ENCODE measurements around the gene EMP2. TPM values are rescaled to one million over a fixed set of nuclear protein-coding genes. Genes with fewer than 3 reads are reported as not detected.
"Not testable (repeated sequence)": the region's sequence is repeated elsewhere in the genome, so short reads cannot be mapped to it uniquely, and the experiment has no call there.

The EMP2 gene
- total RNA-seq, 2 experiments from 2014 or later = not detected

DNA sequence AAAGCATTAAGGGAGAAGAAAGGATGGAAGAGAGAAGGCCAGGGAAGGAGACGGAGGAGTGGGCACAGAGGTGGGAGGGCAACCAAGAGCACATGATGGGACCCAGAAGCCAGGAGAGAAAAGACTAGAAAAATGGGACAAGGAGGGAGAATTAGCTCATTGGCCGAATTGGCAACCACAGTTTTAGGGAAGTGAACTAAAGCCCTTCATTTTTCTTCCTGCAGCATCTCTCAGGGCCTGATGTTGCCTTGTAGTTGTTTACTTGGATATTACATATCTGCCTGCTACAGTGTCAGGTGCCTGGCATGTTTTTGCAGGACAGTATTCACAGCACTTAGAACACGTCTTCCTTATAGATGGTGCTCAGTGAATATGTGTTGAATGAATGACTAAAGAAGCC, 19.0 kb downstream of the EMP2 start:
- H3K27ac Mint-ChIP-seq = no peak overlapping the region
- peaks cover 11% of the 10 kb centered on the region for H3K27me3 Mint-ChIP-seq
- ATAC-seq (ENCODE audit: low read depth) = no peak
- peaks cover 2% of the 10 kb centered on the region for H3K9me3 Mint-ChIP-seq
- peaks cover 4% of the 10 kb centered on the region for H3K4me1 Mint-ChIP-seq
- H3K36me3 Mint-ChIP-seq = no peaks in the 10 kb centered on the region
- no peak for DNase-seq
- POLR2A ChIA-PET = interaction anchor here (0.6 kb wide), 1 partner anchor 577 kb away, joined by 3 read pairs; no protein-coding TSS in a partner anchor
- no peak overlapping the region for H3K4me3 Mint-ChIP-seq

DNA sequence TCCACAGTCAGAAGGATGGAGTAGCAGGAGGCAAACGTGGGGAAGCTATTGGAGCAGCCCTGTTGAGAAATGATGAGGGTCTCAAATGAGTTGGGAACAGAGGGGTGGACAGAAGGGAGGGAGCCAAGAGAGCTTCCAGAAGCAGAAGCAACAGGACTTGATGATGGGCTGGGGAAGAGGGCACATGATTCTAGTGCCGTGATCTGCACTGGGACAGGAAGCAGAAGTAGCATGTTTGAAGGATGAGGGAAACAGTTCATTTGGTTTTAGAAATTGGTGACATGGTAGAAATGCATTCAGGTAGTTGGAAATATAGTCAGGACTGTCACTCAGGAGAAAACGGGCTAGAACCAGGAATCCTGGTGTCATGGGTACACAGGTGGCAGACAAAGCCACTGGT, 19.4 kb downstream of the EMP2 start:
- peaks cover 4% of the 10 kb centered on the region for H3K4me1 Mint-ChIP-seq
- ATAC-seq (ENCODE audit: low read depth) = no peak
- no peak overlapping the region for H3K4me3 Mint-ChIP-seq
- no peaks in the 10 kb centered on the region for H3K36me3 Mint-ChIP-seq
- no peak for DNase-seq
- peaks cover 12% of the 10 kb centered on the region for H3K27me3 Mint-ChIP-seq
- peaks cover 2% of the 10 kb centered on the region for H3K9me3 Mint-ChIP-seq
- POLR2A ChIA-PET = no interaction called here
- no peak overlapping the region for H3K27ac Mint-ChIP-seq

DNA sequence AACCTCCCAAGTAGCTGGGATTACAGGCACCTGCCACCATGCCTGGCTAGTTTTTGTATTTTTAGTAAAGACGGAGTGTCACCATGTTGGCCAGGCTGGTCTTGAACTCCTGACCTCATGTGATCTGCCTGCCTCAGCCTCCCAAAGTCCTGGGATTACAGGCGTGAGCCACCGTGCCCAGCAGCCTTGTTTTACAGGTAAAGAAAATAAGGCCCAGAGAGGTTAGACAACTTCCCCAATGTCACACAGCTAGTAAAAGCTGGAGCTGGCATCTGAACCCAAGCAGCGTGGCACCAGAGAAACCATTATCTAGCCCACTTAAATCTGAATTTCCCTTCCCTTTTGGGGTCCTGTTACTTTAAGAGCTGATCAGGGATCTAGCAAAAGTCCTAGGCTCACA, 20.6 kb downstream of the EMP2 start:
- POLR2A ChIA-PET; H3K36me3 Mint-ChIP-seq; H3K27ac Mint-ChIP-seq; H3K4me1 Mint-ChIP-seq; DNase-seq; H3K4me3 Mint-ChIP-seq; ATAC-seq (ENCODE audit: low read depth); H3K9me3 Mint-ChIP-seq: not testable (repeated sequence)
- peaks cover 16% of the 10 kb centered on the region for H3K27me3 Mint-ChIP-seq

GRCh38 chr16:10558746-10559641, 21.4 kb downstream of the EMP2 start:
- H3K9me3 Mint-ChIP-seq = peaks cover 1% of the 10 kb centered on the region
- DNase-seq = no peak
- peaks cover 2% of the 10 kb centered on the region for H3K4me1 Mint-ChIP-seq
- no peak for ATAC-seq (ENCODE audit: low read depth)
- POLR2A ChIA-PET = no interaction called here
- H3K27me3 Mint-ChIP-seq = peaks cover 14% of the 10 kb centered on the region
- H3K4me3 Mint-ChIP-seq = no peak overlapping the region
- no peaks in the 10 kb centered on the region for H3K36me3 Mint-ChIP-seq
- no peak overlapping the region for H3K27ac Mint-ChIP-seq

DNA sequence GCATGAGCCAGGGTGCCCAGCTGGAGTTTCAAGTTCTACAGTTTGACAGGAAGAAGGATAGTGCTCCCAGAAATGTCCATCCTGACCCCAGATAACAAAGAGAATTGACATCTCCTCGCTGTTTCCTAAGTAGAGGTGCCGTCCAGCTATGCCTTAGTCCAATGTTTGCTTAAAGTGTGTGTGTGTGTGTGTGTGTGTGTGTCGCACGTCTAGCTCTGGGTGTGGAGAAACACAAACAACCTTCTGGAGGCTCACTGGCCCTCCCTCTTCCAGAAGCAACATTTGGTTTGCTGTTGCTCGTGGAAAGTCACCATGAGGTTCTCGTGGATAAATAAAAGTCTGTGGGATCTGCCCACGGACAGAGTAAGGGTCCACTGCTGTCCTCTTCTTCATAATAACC, 22.1 kb downstream of the EMP2 start:
- POLR2A ChIA-PET = no interaction called here

DNA sequence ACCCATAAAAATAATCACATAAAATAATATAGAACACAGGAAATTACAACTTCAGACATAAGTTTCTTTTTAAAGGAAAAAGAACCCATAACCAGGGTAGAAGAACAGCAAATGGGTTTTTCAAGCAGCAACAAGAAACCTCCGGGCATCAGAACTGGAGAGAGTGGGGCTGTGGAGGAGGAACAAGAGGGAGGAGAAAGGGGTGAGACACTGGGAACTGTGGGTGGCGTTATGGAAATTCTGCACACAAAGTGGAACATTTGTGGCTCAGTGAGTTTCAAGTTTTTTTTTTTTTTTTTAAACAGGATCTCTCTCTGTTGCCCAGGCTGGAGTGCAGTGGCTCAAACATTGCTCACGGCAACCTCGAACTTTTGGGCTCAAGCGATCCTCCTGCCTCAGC, 22.6 kb downstream of the EMP2 start:
- ATAC-seq (ENCODE audit: low read depth) (no peak), DNase-seq (no peak)
- peaks cover 1% of the 10 kb centered on the region for H3K9me3 Mint-ChIP-seq
- no peak overlapping the region for H3K4me3 Mint-ChIP-seq
- H3K4me1 Mint-ChIP-seq = peaks cover 6% of the 10 kb centered on the region
- H3K27ac Mint-ChIP-seq = no peak overlapping the region
- POLR2A ChIA-PET = no interaction called here
- H3K27me3 Mint-ChIP-seq = peaks cover 14% of the 10 kb centered on the region
- H3K36me3 Mint-ChIP-seq = no peaks in the 10 kb centered on the region

More for the DNA sequence above, 22.1 kb downstream of the EMP2 start:
- peaks cover 14% of the 10 kb centered on the region for H3K27me3 Mint-ChIP-seq
- peaks cover 1% of the 10 kb centered on the region for H3K9me3 Mint-ChIP-seq
- H3K36me3 Mint-ChIP-seq = no peaks in the 10 kb centered on the region
- ATAC-seq (ENCODE audit: low read depth) (no peak), DNase-seq (no peak)
- peaks cover 2% of the 10 kb centered on the region for H3K4me1 Mint-ChIP-seq
- no peak overlapping the region for H3K4me3 Mint-ChIP-seq
- no peak overlapping the region for H3K27ac Mint-ChIP-seq

DNA sequence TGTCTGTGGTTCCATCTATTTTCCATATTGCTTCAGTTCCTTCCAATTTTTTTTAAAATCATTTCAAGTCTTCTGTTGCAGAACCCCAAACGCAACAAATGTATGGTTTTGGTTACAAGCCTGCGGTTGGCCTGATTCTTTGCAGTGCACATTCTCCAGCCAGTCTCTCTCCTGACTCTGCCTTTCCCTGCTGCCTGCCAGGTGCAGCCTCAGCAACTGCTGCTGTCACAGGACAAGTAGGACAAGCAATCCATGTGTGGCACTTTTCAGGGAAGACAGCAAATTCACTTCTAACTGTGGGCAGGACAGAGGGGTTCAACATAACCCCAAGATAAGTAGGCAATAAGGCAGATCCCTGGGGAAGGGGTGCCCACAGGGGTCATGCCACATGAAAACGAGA, 24.2 kb downstream of the EMP2 start:
- DNase-seq (no peak), ATAC-seq (ENCODE audit: low read depth) (no peak)
- POLR2A ChIA-PET = no interaction called here
- Mint-ChIP-seq H3K27me3 (peaks cover 11% of the 10 kb centered on the region), H3K27ac (no peak overlapping the region), H3K4me3 (no peak overlapping the region), H3K9me3 (peaks cover 1% of the 10 kb centered on the region), H3K36me3 (no peaks in the 10 kb centered on the region), H3K4me1 (peaks cover 8% of the 10 kb centered on the region)

DNA sequence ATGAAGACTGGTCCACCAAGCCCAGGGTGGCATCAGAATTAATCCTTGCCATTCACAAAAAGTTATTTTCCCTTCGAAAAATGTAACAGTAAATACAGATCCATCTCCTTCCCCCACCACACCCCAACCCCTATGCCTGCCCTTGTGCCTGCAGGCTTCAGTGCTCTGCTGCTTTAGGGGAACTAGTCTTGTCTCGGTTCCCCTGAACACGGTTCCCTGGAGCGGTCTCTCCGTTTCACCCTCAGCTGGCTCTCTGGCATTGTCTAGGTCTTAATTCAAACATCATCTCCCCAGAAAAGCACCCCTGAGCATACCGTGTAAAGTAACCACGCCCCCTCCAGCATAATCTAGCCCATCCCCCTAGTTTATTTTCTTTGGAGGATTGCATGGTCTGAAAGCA, 25.8 kb downstream of the EMP2 start:
- DNase-seq (no peak), ATAC-seq (ENCODE audit: low read depth) (no peak)
- peaks cover 7% of the 10 kb centered on the region for H3K4me1 Mint-ChIP-seq
- no peak overlapping the region for H3K4me3 Mint-ChIP-seq
- H3K27ac Mint-ChIP-seq = no peak overlapping the region
- no peaks in the 10 kb centered on the region for H3K36me3 Mint-ChIP-seq
- H3K27me3 Mint-ChIP-seq = peaks cover 5% of the 10 kb centered on the region
- POLR2A ChIA-PET = no interaction called here
- peaks cover 3% of the 10 kb centered on the region for H3K9me3 Mint-ChIP-seq

DNA sequence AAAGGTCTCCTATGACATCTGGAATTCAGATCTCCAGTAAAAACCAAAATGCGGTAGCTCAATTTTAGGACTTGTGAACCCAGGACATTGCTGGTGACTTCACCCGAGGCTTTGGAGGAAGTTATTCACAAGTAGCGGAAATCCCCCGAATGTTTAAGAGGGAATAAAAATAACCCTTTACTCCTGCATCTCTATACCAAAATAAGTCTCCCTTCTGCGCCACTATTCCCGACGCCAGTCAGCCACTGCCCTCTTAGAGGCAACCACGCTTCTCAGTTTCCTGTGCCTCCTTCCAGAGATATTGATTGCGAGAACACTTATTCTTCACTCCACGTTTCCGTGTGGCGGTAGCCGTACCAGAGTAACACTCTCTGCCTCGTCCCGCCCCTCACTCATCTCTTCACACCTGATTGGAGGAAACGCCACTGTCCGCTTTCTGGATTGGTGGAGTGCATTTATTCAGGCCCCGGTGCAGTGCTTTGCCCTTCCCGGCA, 27.4 kb downstream of the EMP2 start:
- POLR2A ChIA-PET = no interaction called here
- H3K9me3 Mint-ChIP-seq = peaks cover 14% of the 10 kb centered on the region
- ATAC-seq (ENCODE audit: low read depth) (peak; percentile 70), DNase-seq (peak; percentile 37)
- peaks cover 5% of the 10 kb centered on the region for H3K27me3 Mint-ChIP-seq
- no peaks in the 10 kb centered on the region for H3K36me3 Mint-ChIP-seq
- peak overlapping the region; percentile 67 for H3K27ac Mint-ChIP-seq
- H3K4me3 Mint-ChIP-seq = peak overlapping the region; percentile 85
- H3K4me1 Mint-ChIP-seq = peaks cover 7% of the 10 kb centered on the region

- POLR2A ChIA-PET = no interaction called here
- Mint-ChIP-seq H3K27me3 (peaks cover 5% of the 10 kb centered on the region), H3K36me3 (no peaks in the 10 kb centered on the region), H3K4me3 (no peak overlapping the region), H3K27ac (no peak overlapping the region), H3K4me1 (peaks cover 7% of the 10 kb centered on the region), H3K9me3 (peaks cover 16% of the 10 kb centered on the region)
- ATAC-seq (ENCODE audit: low read depth) = no peak
- no peak for DNase-seq
These were observed 28.1 kb downstream of the EMP2 start for GRCh38 chr16:10552281-10552680.

DNA sequence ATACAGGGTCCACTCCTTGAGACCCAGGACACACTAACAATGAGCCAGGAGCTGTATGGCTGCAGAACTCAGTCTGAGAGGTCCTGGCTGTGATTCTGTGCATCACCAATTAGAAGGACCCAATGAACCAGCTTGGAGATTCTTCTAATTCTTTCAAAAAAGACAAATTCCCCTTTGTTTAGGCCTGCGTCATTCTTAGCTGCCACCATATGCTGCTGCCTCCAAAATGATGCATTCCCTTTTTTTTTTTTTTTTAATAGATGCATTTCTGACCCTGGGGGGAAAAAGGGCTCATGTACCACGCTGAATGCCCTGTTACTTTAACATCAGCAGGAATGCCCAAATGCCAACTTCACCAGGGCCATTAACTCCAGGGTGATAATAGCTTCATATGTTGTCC, 28.5 kb downstream of the EMP2 start:
- H3K36me3 Mint-ChIP-seq = no peaks in the 10 kb centered on the region
- no peak overlapping the region for H3K27ac Mint-ChIP-seq
- H3K9me3 Mint-ChIP-seq = peaks cover 17% of the 10 kb centered on the region
- peaks cover 5% of the 10 kb centered on the region for H3K27me3 Mint-ChIP-seq
- ATAC-seq (ENCODE audit: low read depth) (no peak), DNase-seq (no peak)
- no peak overlapping the region for H3K4me3 Mint-ChIP-seq
- peaks cover 7% of the 10 kb centered on the region for H3K4me1 Mint-ChIP-seq
- POLR2A ChIA-PET = no interaction called here

DNA sequence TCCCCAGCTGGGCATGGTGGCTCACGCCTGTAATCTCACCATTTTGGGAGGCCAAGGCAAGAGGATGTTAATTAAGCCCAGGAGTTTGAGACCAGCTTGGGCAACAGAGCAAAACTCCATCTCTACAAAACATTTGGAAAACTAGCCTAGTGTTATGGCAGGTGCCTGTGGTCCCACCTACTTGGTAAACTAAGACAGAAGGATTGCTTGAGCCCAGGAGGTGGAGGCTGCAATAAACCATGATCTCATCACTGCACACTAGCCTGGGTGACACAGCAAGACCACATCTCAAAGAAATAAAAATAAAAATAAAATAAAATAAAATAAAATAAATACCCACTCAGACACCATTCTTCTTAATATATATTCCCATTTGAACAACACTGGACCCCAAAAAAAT, 32.0 kb downstream of the EMP2 start:
- POLR2A ChIA-PET = no interaction called here

GRCh38 chr16:10547708-10548107, 32.7 kb downstream of the EMP2 start:
- H3K27ac Mint-ChIP-seq = no peak overlapping the region
- POLR2A ChIA-PET = no interaction called here
- ATAC-seq (ENCODE audit: low read depth) (no peak), DNase-seq (no peak)
- peaks cover 16% of the 10 kb centered on the region for H3K9me3 Mint-ChIP-seq
- no peak overlapping the region for H3K4me3 Mint-ChIP-seq
- H3K36me3 Mint-ChIP-seq = no peaks in the 10 kb centered on the region
- H3K27me3 Mint-ChIP-seq = no peaks in the 10 kb centered on the region
- H3K4me1 Mint-ChIP-seq = peaks cover 3% of the 10 kb centered on the region

More for the DNA sequence above, 32.0 kb downstream of the EMP2 start:
- ATAC-seq (ENCODE audit: low read depth) (no peak), DNase-seq (no peak)
- peaks cover 7% of the 10 kb centered on the region for H3K4me1 Mint-ChIP-seq
- no peak overlapping the region for H3K27ac Mint-ChIP-seq
- no peak overlapping the region for H3K4me3 Mint-ChIP-seq
- H3K9me3 Mint-ChIP-seq = peaks cover 16% of the 10 kb centered on the region
- no peaks in the 10 kb centered on the region for H3K27me3 Mint-ChIP-seq
- H3K36me3 Mint-ChIP-seq = no peaks in the 10 kb centered on the region

DNA sequence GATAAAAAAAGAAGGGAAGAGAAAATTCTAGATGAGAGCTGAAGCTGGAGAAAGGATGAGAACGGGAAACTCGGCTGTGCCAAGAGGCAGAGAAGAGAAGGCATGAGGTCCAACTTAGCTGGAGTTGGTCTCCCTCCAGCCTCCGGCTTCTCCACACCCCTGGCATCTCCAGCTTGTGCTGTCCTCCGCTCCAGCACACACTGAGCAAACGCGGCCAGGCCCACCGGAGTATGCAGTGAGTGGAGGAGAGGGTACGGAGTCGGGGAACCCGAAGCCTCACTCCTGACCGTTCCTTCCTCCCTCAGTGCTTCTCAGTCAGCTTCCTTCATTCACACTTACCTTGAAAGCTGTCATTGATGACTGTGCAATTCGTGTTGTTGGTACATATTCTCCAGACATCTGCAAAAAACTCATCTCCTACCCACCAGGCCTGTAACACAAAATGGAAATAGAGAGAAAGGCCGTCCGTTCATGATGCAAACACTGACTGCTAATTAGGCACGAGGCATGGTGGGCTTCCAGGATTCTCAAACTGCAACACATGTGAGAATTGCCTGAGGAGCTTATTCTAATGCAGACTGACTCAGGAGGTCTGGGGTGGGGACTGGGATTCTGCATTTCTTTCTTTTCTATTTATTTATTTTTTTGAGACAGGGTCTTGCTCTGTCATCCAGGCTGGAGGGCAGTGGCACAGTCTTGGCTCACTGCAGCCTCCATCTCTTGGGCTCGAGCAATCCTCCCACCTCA, 37.0 kb downstream of the EMP2 start:
- Mint-ChIP-seq H3K36me3 (no peaks in the 10 kb centered on the region), H3K27ac (no peak overlapping the region), H3K4me1 (no peaks in the 10 kb centered on the region), H3K9me3 (peaks cover 7% of the 10 kb centered on the region), H3K4me3 (no peak overlapping the region), H3K27me3 (no peaks in the 10 kb centered on the region)
- ATAC-seq (ENCODE audit: low read depth) (no peak), DNase-seq (no peak)
- POLR2A ChIA-PET = no interaction called here
